GM19438 (cell line): ENCODE data around the gene SHISA4.

ENCODE experiments used
- ATAC-seq: cut with Tn5 transposase; IDR thresholded peaks from one replicate; pipeline ENCODE4 v1.9.1; 2021; ENCODE audit warnings: low read depth; ENCODE audit not compliant: unreplicated experiment

SHISA4 gene

DNA sequence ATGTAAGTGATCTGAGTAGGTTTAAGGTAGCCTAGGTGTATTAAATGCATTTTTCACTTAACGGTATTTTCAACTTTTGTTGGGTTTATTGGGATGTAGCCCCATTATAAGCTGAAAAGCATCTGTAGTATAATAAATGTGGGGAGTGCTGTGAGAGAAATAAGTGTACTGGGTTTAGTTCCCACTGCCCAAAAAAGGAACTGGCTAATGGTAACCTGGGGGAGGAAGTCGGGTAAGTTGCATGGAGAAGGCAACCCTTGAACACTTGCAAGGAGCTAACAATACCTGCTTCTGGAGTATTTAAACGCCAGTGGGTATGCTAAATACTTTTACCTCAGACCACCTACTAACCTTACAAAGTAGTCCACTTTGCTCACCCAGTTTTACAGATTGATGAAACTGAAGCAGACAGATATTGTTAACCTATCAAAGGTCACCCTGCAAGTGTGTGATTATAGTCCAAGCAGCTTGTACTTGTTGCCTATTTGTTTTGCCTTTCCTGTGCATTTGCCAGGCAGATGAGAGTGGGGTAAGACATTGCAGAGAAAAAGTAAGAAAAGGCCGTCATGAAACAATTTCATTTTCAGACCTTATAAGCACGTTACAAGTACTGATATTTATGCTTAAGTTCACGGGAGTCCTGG lies 7.6 kb upstream of the SHISA4 start:
- ATAC-seq, result no peak

DNA sequence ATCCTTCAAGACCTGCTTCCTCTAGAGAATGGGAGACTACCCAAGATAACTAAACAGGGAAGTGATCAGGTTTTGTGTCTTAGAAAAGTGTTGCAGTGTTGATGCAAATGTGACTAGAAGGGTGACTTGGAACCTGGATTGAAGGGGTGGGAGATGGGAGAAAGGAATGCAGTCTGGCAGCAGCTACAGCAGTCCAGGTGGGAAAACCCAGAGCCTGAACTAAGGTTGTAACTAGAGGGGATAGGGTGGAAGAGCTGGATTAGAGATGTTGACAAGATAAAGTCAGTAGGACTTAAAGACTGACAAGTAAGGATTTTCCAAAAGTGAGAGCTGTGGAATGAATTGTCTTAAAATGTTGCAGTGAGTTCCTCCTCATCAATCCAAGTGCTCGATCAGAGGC lies 7.1 kb upstream of the SHISA4 start:
- ATAC-seq, result no peak

DNA sequence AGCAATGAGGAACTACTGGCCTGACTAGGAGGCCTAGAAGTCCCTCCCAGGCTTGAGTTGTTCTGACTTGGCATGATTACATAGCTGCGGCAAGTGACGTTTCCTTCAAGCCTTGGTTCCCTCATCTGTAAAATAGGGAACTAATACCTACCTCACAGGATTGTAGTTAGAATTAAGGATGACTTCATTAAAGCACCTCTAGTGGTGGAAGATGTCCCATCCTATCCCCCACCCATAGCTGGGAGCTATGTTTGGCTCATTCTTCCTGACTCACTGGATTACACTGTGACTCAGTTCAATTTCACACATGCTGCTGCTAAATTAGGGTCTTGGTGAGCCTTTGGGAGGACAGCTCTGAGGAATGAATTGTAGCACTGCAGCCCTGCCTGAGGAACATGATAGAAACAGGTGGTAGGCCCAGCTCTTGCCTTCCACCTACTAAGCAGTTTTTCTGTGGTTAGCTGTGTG lies 6.0 kb upstream of the SHISA4 start:
- ATAC-seq, result no peak

DNA sequence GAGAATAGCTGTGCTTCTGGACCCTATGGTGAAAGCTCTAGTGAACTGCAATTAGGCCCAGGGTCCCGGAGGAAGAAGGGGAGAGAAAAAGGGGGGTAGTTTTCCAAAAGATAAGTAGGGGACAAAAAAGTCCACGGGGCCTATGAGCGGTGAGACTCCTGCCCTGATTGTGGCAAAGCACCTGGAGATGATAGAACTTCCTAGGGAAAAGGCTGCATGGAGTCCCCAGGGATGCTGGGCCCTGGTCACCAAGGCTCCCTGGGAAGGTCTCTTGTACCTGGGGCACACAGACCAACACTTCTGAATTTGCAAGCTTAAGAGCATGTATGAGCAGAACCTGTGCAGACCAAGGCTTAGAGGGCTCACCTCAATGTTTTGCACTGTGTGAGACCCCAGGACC lies 5.4 kb upstream of the SHISA4 start:
- no peak for ATAC-seq

DNA sequence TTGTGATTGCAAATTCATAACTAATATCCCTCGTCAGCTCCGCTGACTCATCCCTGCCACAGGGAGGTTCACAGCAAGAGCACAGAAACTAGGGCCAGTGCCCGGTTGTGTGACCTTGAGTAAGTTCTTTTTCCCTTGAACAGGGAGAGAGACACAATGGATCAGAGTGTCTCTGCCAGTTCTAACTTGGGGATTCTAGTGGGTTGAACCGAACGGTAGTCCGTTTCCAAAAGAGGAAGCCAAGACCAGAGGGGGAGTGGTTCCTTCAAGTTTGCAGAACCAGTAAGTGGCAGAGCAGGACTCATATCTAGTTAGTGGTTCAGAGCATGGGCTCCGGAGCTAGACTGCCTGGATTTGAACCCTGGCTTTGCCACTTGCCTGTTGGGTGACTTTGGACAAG lies 4.9 kb upstream of the SHISA4 start:
- ATAC-seq, result no peak

DNA sequence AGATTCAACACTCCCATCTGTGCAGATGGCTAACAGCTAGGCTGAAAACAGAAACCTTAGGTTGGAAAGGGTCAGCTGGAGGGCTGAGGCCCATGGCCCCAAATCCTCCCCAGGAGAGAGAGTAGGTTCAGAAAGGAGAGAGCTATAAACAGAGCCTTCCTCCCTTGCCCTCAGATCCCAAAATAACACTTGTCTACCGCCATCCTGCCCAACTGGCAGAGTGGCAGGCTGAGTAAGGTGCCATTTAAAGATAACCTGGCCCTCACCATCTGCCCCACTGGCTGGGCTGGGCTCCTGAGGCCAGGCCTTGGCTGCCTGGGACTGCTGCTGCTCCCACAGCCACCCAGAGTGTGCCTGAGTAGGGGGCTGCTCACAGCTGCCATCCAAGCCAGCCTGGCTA lies 4.3 kb upstream of the SHISA4 start:
- no peak for ATAC-seq

DNA sequence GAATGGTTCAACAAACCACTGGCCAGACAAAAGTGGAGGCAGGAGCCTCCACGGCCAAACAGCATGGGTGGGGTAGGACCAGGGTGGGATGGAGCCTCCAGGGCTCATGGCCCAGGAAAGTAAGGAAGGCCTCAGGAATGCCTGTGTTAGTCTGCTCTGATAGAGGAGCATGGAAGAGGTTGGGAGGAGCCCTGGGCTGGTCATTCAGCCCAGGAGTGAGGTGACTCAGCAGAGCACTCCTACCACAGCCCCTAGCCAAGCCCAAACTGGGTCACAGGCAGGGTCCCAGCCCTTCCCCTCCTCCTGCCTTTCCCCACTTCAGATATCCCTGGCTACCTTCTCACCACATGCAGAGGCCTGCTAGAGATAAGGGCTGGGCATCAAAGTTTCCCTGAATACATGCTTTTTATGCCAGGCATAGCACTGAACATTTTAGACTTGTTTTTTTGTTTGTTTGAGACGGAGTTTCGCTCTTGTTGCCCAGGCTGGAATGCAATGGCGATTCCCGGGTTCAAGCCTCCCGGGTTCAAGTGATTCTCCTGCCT lies 3.1 kb upstream of the SHISA4 start:
- ATAC-seq, result no peak

DNA sequence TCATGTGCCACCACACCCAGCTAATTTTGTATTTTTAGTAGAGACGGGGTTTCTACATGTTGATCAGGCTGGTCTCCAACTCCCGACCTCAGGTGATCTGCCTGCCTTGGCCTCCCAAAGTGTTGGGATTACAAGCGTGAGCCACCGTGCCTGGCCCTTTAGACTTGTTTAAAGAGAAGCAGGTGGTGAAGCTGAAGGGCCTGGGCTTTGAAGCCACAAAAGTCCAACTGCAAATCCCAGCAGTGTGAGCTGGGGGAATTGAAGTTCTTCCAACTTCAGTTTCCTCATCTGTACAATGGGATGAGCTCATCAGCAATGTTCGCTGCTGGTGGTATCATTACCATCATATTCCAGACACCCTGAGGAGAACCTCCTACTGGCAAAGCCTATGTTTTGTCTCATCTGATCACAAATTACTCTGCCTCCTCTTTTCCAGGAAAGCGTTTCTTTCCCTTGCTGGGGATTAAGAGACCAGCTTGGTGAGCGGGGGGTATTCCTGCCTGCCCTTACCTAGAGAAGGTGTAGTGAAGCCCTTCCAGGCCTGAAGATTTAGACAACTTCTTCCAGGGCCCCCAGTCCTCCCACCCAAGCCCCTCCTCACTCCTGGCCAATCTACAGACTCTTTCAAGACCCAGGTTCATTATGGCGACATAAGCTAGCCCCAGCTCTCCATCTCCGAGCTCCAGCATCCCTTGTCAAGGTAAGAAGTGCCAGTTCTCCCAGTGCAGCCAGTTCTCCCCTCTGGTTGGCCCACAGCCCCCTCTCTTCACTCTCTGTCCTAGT lies 2.4 kb upstream of the SHISA4 start:
- ATAC-seq, result no peak

DNA sequence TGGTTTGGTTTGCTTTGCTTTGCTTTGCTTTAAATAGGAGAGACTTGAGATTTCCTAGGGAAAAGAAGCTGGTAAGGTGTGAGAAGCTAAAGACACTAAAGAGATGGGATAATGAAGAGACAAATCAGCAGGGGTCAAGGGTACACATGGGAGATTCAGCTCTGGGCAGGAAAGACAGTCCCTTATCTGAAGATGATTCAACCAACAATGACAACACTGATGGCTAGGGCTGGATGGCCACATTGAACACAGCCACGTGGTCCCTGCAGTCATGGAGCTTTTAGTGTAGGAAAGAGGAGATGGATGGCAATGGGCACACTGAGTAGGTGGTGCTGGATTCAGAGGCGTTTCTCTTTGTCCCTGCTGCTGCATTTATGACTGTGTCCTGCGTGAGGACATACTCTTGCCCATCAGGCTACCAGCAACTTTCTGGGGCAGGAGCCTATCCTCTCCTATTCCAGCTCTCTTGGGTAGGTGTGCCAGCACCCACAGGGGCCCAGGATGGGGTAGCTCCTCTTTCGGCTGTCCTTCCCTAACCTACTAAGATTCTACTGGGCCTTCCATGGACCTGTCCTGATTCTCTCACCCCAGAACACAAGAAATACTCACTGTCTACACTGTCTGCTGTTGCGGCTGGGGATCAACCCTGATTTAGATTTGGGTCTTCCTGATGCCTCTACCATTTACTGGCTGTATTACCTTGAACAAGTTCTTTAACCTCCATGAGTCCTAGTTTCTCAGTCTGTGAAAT lies 1.4 kb upstream of the SHISA4 start:
- no peak for ATAC-seq

DNA sequence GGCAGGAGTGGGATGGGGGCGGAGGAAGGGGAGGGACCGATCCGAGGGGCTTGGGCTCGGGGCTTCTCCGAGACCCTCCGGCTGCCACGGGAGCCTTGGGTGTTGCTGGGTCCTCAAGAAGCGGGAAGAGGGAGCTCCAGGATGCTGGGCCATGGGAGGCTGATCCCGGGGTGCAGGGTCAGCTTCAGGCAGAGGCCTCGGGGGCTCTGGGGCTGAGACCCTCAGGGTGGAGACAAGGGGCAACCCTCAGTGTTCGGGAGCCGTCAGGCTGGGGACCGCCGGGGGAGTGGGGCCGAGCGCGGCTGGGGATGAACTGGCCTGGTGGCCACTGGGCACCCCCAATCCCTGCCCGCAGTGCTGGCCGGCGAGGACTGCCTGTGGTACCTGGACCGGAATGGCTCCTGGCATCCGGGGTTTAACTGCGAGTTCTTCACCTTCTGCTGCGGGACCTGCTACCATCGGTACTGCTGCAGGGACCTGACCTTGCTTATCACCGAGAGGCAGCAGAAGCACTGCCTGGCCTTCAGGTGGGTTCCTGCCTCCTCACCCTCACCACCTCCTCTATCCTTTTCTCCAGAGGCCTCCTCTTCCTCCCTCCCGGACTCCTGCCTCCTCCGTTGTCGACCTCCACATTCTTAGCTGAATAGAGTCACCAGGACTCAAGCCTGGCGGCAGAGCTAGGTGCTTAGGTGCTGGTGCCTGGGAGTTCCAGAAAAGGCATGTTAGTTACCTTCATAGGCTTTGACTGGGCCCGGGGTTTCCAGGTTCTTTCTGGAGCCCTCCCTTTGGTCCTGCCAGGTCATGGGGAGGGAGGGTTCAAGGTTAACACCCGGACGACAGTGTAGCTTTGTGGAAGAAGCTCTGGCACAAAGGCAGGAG lies 631 bp downstream of the SHISA4 start:
- ATAC-seq, result no peak

DNA sequence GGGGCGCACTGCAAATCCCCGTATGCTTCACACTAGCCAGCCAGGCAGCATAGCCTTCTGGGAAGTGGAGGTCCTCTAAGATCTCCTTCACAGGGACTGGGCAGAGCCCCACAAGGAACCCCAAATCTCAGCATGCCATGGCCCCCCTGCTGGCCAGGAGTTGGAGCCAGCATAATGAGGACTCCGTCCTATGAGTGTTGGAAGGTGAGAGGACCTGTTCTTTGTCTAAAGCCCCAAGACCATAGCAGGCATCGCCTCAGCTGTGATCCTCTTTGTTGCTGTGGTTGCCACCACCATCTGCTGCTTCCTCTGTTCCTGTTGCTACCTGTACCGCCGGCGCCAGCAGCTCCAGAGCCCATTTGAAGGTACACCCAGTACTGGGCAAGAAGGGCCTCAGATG lies 1.5 kb downstream of the SHISA4 start:
- no peak for ATAC-seq

DNA sequence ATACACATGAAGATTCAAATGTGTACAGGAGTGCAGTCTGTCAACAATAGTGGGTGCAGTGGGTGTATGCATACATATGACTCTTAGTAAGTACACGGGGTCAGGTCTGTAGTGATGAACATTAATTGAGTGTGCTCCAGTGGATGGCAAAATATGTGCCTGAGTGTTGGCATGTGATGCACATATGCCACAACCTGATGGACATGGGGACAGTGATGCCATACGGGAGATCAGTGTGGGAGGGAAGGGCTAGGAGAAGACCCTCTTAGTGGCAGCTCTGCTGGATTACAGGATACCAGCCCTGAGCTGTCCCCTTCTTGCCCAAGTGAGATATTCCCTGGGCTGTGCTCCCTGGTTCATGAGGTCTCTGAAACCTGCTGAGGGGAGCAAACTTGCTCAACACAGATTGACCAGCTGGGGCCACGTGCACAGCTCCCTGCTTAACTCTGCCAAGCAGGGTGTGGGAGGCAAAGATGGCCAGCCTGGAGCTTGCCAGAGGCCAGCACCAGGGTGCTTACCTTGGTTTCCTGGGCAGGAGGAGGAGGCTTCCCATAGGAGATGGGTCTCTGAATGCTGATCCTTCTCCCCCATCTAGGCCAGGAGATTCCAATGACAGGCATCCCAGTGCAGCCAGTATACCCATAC lies 2.2 kb downstream of the SHISA4 start:
- no peak for ATAC-seq

DNA sequence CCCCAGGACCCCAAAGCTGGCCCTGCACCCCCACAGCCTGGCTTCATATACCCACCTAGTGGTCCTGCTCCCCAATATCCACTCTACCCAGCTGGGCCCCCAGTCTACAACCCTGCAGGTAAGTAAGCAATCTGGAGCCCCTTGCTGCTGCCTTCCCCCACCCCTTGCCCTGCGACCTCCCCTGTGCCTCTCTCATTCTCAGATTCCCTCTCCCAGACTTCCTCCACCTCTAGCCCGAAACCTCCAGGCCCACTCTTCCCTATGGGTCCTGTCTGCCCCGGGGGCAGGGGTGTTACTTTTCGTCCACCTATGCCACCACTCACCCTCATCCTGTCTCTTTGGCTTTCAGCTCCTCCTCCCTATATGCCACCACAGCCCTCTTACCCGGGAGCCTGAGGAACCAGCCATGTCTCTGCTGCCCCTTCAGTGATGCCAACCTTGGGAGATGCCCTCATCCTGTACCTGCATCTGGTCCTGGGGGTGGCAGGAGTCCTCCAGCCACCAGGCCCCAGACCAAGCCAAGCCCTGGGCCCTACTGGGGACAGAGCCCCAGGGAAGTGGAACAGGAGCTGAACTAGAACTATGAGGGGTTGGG lies 2.9 kb downstream of the SHISA4 start:
- no peak for ATAC-seq

DNA sequence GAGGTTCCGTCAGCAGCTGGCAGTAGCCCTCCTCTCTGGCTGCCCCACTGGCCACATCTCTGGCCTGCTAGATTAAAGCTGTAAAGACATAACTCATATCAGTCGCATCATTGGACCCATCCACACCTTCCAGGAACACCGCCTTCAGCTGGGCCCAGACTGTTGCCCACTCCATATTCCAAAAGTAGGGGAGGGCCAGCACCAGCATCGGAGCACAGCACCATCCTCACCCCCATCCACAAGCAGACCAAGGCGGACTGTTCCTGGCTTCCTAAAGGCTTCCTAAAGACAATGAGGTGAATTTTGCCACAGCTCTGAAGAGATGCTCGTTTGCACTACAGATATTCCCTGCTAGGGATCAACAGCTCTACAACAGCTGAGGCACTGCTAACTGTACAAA lies 3.5 kb downstream of the SHISA4 start:
- ATAC-seq, result no peak

DNA sequence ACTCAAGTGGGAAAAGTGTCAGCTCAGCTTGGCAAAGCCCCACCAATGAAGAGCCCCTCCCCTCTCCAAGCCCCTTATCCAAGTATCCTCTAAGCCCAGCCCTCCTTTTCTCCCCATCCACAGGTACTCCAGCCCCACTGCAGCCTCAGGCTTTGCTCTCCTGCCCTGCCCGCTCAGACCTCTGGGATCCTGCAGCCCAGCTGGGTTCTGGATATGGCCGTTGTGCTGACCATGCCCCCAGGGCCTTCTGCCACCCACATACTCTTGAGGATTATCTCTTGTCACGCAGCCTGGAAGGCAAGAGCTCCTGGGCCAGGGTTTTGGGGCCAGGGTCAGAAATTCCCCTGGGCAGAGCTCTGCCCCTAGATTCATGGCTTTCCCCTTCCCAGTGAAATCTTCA lies 4.7 kb downstream of the SHISA4 start:
- ATAC-seq, result no peak

DNA sequence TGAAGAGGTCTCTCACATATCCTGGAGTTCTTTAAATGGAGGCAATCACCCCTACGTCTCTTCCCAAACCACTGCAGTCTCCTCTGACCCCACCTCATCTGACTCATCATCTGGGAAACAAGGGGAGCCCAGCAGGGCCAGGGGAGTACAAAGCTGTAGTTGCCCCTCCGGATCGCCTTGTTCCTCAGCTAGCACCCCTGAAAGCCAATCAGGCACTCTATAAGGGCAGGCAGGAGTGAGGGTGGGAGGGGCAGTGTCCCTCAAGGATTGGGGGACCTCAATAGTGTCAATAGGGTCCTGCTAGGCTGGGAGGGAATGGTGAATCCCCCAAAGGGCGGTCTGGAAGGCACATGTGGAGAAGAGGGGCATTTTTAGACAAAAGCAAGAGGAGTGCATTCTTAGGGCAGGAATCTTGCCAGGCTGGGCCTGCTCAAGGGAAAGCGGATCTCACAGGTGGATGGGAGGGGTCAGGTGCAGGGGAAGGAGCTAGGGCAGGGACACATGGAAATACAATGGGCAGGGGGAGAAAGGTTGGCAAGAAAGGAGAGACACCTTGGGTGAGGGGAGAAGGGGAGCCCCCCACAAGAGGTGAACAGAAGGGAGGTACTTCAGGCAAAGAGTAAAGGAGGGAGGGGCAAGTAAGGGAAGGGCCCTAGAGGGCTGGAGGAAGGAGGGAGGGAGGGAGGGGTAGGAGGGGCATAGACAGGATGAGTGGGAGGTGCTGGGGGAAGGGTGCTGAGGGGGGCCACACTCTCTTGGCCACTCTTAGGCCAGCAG lies 5.8 kb downstream of the SHISA4 start:
- ATAC-seq, result no peak

DNA sequence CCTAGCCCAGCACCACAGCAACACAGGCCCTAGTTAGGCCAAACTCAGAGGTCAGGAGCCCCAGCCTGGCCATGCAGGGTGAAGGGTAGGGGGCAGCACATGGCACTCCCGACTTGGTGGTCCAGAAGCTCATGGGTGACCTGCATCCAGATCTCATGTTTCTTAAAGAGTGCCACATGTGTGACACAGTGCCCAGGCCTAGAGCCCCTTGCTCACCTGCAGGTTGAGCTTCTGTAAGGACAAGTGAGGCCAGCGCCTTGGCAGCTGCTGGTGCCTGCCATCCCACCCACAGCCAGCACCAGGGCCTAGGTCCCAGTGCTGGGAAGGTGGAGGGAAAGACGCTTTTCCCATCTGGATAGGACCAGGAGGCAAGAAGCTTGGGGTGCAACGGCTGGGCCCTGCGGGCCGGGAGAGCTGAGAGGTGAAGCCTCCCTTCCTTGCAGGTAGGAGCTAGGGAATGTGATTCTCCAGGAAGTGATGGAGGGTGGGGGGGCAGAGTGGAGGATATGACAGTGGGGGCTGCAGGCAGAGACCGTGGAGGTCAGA lies 6.5 kb downstream of the SHISA4 start:
- no peak for ATAC-seq
